ENCODE measurements around the gene POTED.
"Not testable (repeated sequence)": the region's sequence is repeated elsewhere in the genome, so short reads cannot be mapped to it uniquely, and the experiment has no call there.

Gene POTED

GRCh38 chr21:13609477-13609876, at the start of gene POTED:
Gene POTED, plus strand, starts transcription at chr21:13609777. Its CDS starts 452 bp downstream, at chr21:13610229.
- not testable (repeated sequence) for DNase-seq

- not testable (repeated sequence) for DNase-seq
These were observed 40.5 kb downstream of the POTED start for GRCh38 chr21:13650101-13650500.

- not testable (repeated sequence) for DNase-seq
These were observed 42.2 kb downstream of the POTED start for GRCh38 chr21:13651746-13652145.

Data from OCI-M1 (cell line).